Measurements from ENCODE around the gene THEMIS. TPM values are rescaled to one million over a fixed set of nuclear protein-coding genes. Genes with fewer than 3 reads are reported as not detected.

THEMIS gene
- polyA plus RNA-seq, 1 donor from 2014 or later = not detected

GRCh38 chr6:127914240-127914639 is 13.4 kb upstream of the THEMIS start:
- H3K27me3 ChIP-seq (ENCODE audit: insufficient read depth, low read depth, low read length) = no peaks in the 10 kb centered on the region
- H3K27ac ChIP-seq (ENCODE audit: low read length) = no peak overlapping the region
- no peaks in the 10 kb centered on the region for H3F3A ChIP-seq (ENCODE audit: insufficient read depth, low read length, poor library complexity, severe bottlenecking)
- TF ChIP-seq CTCF (IDR thresholded peaks at IDR 0.05; ENCODE audit: poor library complexity, severe bottlenecking) = no peak
- TF ChIP-seq TAF1 (IDR thresholded peaks at IDR 0.05; ENCODE audit: low read depth) = no peak
- TF ChIP-seq POLR2AphosphoS5 (IDR thresholded peaks at IDR 0.05) = no peak
- no peak for TF ChIP-seq MXI1 (conservative IDR thresholded peaks at IDR 0.05; ENCODE audit: poor library complexity, severe bottlenecking)
- TF ChIP-seq REST (IDR thresholded peaks at IDR 0.05; ENCODE audit: borderline replicate concordance) = no peak
- no peak overlapping the region for H3K4me2 ChIP-seq (ENCODE audit: low read length)
- H3K9me2 ChIP-seq (ENCODE audit: insufficient read depth, low read length) = no peaks in the 10 kb centered on the region
- no peaks in the 10 kb centered on the region for H3K36me3 ChIP-seq (ENCODE audit: insufficient read depth, low read length)
- no peak overlapping the region for H3K4me3 ChIP-seq (ENCODE audit: low read length)
- H2AFZ ChIP-seq (ENCODE audit: low read depth, low read length) = no peak overlapping the region
- H3K9ac ChIP-seq (ENCODE audit: low read length) = no peak overlapping the region
- no peaks in the 10 kb centered on the region for H4K20me1 ChIP-seq (ENCODE audit: insufficient read depth)
- no peaks in the 10 kb centered on the region for H3K79me2 ChIP-seq (replicated peaks; ENCODE audit: insufficient read depth, low read length)
- no peaks in the 10 kb centered on the region for H3K9me3 ChIP-seq (ENCODE audit: low read length)

GRCh38 chr6:127912914-127913313 is 12.1 kb upstream of the THEMIS start:
- Histone ChIP-seq H3K9me2 (ENCODE audit: insufficient read depth, low read length) (no peaks in the 10 kb centered on the region), H3K4me2 (ENCODE audit: low read length) (no peak overlapping the region), H3K4me3 (ENCODE audit: low read length) (no peak overlapping the region), H3K27ac (ENCODE audit: low read length) (no peak overlapping the region), H3K79me2 (replicated peaks; ENCODE audit: insufficient read depth, low read length) (no peaks in the 10 kb centered on the region), H3K36me3 (ENCODE audit: insufficient read depth, low read length) (no peaks in the 10 kb centered on the region), H3K9ac (ENCODE audit: low read length) (no peak overlapping the region), H3F3A (ENCODE audit: insufficient read depth, low read length, poor library complexity, severe bottlenecking) (no peaks in the 10 kb centered on the region), H2AFZ (ENCODE audit: low read depth, low read length) (no peak overlapping the region), H3K9me3 (ENCODE audit: low read length) (no peaks in the 10 kb centered on the region), H4K20me1 (ENCODE audit: insufficient read depth) (no peaks in the 10 kb centered on the region), H3K27me3 (ENCODE audit: insufficient read depth, low read depth, low read length) (no peaks in the 10 kb centered on the region)
- TF ChIP-seq SMC3 (conservative IDR thresholded peaks at IDR 0.05; ENCODE audit: poor library complexity) (no peak), MXI1 (conservative IDR thresholded peaks at IDR 0.05; ENCODE audit: poor library complexity, severe bottlenecking) (no peak), RAD21 (conservative IDR thresholded peaks at IDR 0.05) (no peak), REST (IDR thresholded peaks at IDR 0.05; ENCODE audit: borderline replicate concordance) (no peak), CTCF (IDR thresholded peaks at IDR 0.05; ENCODE audit: poor library complexity, severe bottlenecking) (no peak), EP300 (conservative IDR thresholded peaks at IDR 0.05; ENCODE audit: poor library complexity, severe bottlenecking) (no peak), EZH2 (IDR thresholded peaks at IDR 0.05; ENCODE audit: borderline replicate concordance, insufficient read depth, low read length, poor library complexity, severe bottlenecking) (no peak), POLR2AphosphoS5 (IDR thresholded peaks at IDR 0.05) (no peak), TAF1 (IDR thresholded peaks at IDR 0.05; ENCODE audit: low read depth) (no peak)

Data from neural cell (in vitro differentiated cells).